A673 (cell line): ENCODE measurements around the gene UBE3C. TPM values are rescaled to one million over a fixed set of nuclear protein-coding genes. Genes with fewer than 3 reads are reported as not detected.

Experiments used
- BruUV-seq: library from RNA; stranded (reverse); fragments of 400-500 nt; replicated peaks from 2 replicates; lab custom pipeline; 2021; lab: Mats Ljungman, UMichigan
- CTCF ChIA-PET: fragments of 300-600 bp; sonication (Branson Sonifier 250); formaldehyde crosslinking; loops from one replicate; lab custom pipeline; 2022; ENCODE audit warnings: antibody characterized with exemption; lab: Charles Lee
- POLR2A ChIA-PET: fragments of 300-600 bp; sonication (Branson Sonifier 250); formaldehyde crosslinking; loops from one replicate; lab custom pipeline; 2022; ENCODE audit warnings: antibody characterized with exemption; ENCODE audit not compliant: low non-redundant PET; lab: Charles Lee
- DNase-seq: peaks from one replicate; pipeline ENCODE4 v3.0.0-alpha.2; 2015; ENCODE audit warnings: low spot score
- H3K27ac ChIP-seq: fragments of 200-600 bp; sonication (generic); 2 replicates; pipeline ENCODE4 v1.5.1; 2016; ENCODE audit warnings: mixed run types, low read depth, mild to moderate bottlenecking, mixed read lengths, antibody characterized with exemption, low read length; ENCODE audit not compliant: poor library complexity, severe bottlenecking
- H3K27me3 ChIP-seq: fragments of 200-600 bp; sonication (generic); replicated peaks from 2 replicates; pipeline ENCODE4 v1.6.1; 2017; ENCODE audit warnings: mixed run types, low read depth, mild to moderate bottlenecking, mixed read lengths, antibody characterized with exemption, low read length; ENCODE audit not compliant: insufficient read depth, poor library complexity
- H3K36me3 ChIP-seq: fragments of 200-600 bp; sonication (generic); 2 replicates; pipeline ENCODE4 v1.6.1; 2016; ENCODE audit warnings: mixed run types, mild to moderate bottlenecking, mixed read lengths, antibody characterized with exemption, low read length; ENCODE audit not compliant: insufficient read depth, poor library complexity, severe bottlenecking
- H3K4me1 ChIP-seq: fragments of 200-600 bp; sonication (generic); 2 replicates; pipeline ENCODE4 v1.6.1; 2017; ENCODE audit warnings: mixed run types, mild to moderate bottlenecking, mixed read lengths, antibody characterized with exemption, low read length; ENCODE audit not compliant: insufficient read depth, poor library complexity, severe bottlenecking
- H3K4me3 ChIP-seq: fragments of 200-600 bp; sonication (generic); 2 replicates; pipeline ENCODE4 v1.5.1; 2016; ENCODE audit warnings: low read depth, mixed run types, mild to moderate bottlenecking, mixed read lengths, low read length; ENCODE audit not compliant: poor library complexity, severe bottlenecking
- H3K9me3 ChIP-seq: fragments of 200-600 bp; sonication (generic); 2 replicates; pipeline ENCODE4 v1.6.1; 2016; ENCODE audit warnings: mixed run types, low read depth, mild to moderate bottlenecking, mixed read lengths, antibody characterized with exemption, low read length; ENCODE audit not compliant: poor library complexity, severe bottlenecking
- CTCF ChIP-seq: fragments of 300-800, 200-600 bp; sonication (generic); conservative IDR thresholded peaks from 2 replicates; pipeline ENCODE4 v1.5.1; 2017; ENCODE audit warnings: low read depth, mild to moderate bottlenecking, antibody characterized with exemption, low read length, moderate library complexity, mixed read lengths
- EZH2 ChIP-seq: fragments of 200-600 bp; sonication (generic); IDR thresholded peaks from 2 replicates; pipeline ENCODE4 v1.6.1; 2017; ENCODE audit warnings: borderline replicate concordance, low read depth, mild to moderate bottlenecking, mixed read lengths, antibody characterized with exemption, low read length; ENCODE audit not compliant: poor library complexity, severe bottlenecking
- intact Hi-C: fragments of 100-400 bp; cut with micrococcal nuclease; formaldehyde crosslinking; loops from one replicate; pipeline ENCODE4 v1.10.0; 2022; ENCODE audit not compliant: unreplicated experiment
- total RNA-seq: library from RNA; stranded (reverse); gene quantifications from 2 replicates; pipeline ENCODE4 v1.2.3, GENCODE V29; 2021

UBE3C gene
- total RNA-seq, 1 experiment from 2014 or later: 77.9 TPM

GRCh38 chr7:157210682-157211081, 72.0 kb downstream of the UBE3C start:
- BruUV-seq: no TSS peak
- no peak overlapping the region for H3K4me3 ChIP-seq
- intact Hi-C loops: no loop called here
- H3K27me3 ChIP-seq: no peaks in the 10 kb centered on the region
- CTCF ChIA-PET: interaction anchor here (0.7 kb wide), 1 partner anchor 28 kb away, joined by 3 read pairs; no protein-coding TSS in a partner anchor
- no peaks in the 10 kb centered on the region for H3K9me3 ChIP-seq
- no peak for TF ChIP-seq EZH2
- TF ChIP-seq CTCF: no peak
- no peak overlapping the region for H3K27ac ChIP-seq
- no peak for DNase-seq
- no peaks in the 10 kb centered on the region for H3K4me1 ChIP-seq
- peaks cover 47% of the 10 kb centered on the region for H3K36me3 ChIP-seq
- POLR2A ChIA-PET: no interaction called here

GRCh38 chr7:157211690-157212089, 73.0 kb downstream of the UBE3C start:
- Histone ChIP-seq H3K27ac (no peak overlapping the region), H3K36me3 (peaks cover 53% of the 10 kb centered on the region), H3K9me3 (no peaks in the 10 kb centered on the region), H3K4me1 (no peaks in the 10 kb centered on the region), H3K4me3 (no peak overlapping the region), H3K27me3 (no peaks in the 10 kb centered on the region)
- DNase-seq: no peak
- ChIA-PET CTCF (no interaction called here), POLR2A (no interaction called here)
- intact Hi-C loops: no loop called here
- TF ChIP-seq CTCF (no peak), EZH2 (no peak)
- no TSS peak for BruUV-seq

GRCh38 chr7:157219154-157219553, 80.4 kb downstream of the UBE3C start:
- Histone ChIP-seq H3K9me3 (no peaks in the 10 kb centered on the region), H3K4me1 (no peaks in the 10 kb centered on the region), H3K27me3 (no peaks in the 10 kb centered on the region), H3K36me3 (peaks cover 47% of the 10 kb centered on the region), H3K27ac (no peak overlapping the region), H3K4me3 (no peak overlapping the region)
- ChIA-PET CTCF (no interaction called here), POLR2A (no interaction called here)
- TF ChIP-seq CTCF (no peak), EZH2 (no peak)
- no TSS peak for BruUV-seq
- intact Hi-C loops: no loop called here
- DNase-seq: no peak
